ENCODE data around the gene FMNL2.

Gene FMNL2

GRCh38 chr2:152676461-152676860, 341.5 kb downstream of the FMNL2 start:
- DNase-seq: no peak

- no peak for DNase-seq
These were observed 343.8 kb downstream of the FMNL2 start for GRCh38 chr2:152678808-152679207.

GRCh38 chr2:152682663-152683062, 347.7 kb downstream of the FMNL2 start:
- no peak for DNase-seq

GRCh38 chr2:152683400-152683799, 348.4 kb downstream of the FMNL2 start:
- no peak for DNase-seq

GRCh38 chr2:152686321-152686720, 351.3 kb downstream of the FMNL2 start:
- no peak for DNase-seq

- DNase-seq: no peak
These were observed 358.1 kb downstream of the FMNL2 start for GRCh38 chr2:152693033-152693432.

GRCh38 chr2:152694161-152694661, 359.2 kb downstream of the FMNL2 start:
- no peak for DNase-seq

- no peak for DNase-seq
These were observed 360.8 kb downstream of the FMNL2 start for GRCh38 chr2:152695763-152696162.

- no peak for DNase-seq
These were observed 361.5 kb downstream of the FMNL2 start for GRCh38 chr2:152696476-152696875.

Measured in cerebellar nuclear complex (tissue), 1 donor.